SK-N-SH (cell line): ENCODE results near the gene GANAB. TPM values are rescaled to one million over a fixed set of nuclear protein-coding genes. Genes with fewer than 3 reads are reported as not detected.

ENCODE experiments used
- CTCF ChIA-PET: fragments of 300-600, 350-600 bp; formaldehyde crosslinking; extraction: SDS; loops from one replicate; lab custom pipeline; 2021; lab: Yijun Ruan, JAX
- POLR2A ChIA-PET: fragments of 350-600 bp; sonication (Branson Sonifier 250); formaldehyde crosslinking; extraction: SDS; loops from one replicate; lab custom pipeline; 2020; ENCODE audit warnings: antibody characterized with exemption, inconsistent platforms; lab: Yijun Ruan, JAX
- DNase-seq: peaks from one replicate; pipeline ENCODE4 v3.0.0; 2012
- H2AFZ ChIP-seq: fragments of 200-600 bp; sonication (generic); 2 replicates; pipeline ENCODE4 v1.8.1; 2016; ENCODE audit warnings: antibody characterized with exemption, mild to moderate bottlenecking, low read depth
- H3F3A ChIP-seq: fragments of 200-600 bp; sonication (generic); replicated peaks from 2 replicates; pipeline ENCODE3; 2016; ENCODE audit warnings: antibody characterized with exemption, mild to moderate bottlenecking; ENCODE audit not compliant: insufficient read depth
- H3K27ac ChIP-seq, 2 experiments: fragments of 200-500 bp in 1 of 2; fragments of 200-600 bp in 1 of 2; sonication (Bioruptor generic) in 1 of 2; sonication (generic), shearing (Covaris generic) in 1 of 2; 2 replicates each; pipeline versions ENCODE4 v1.5.1 to v1.6.1; 2014 to 2016; ENCODE audit warnings: low read depth in 2 of 2, inconsistent platforms in 1 of 2, low read length in 1 of 2, mild to moderate bottlenecking in 1 of 2, mixed read lengths in 1 of 2
- H3K27me3 ChIP-seq: fragments of 200-600 bp; sonication (generic), shearing (Covaris generic); 2 replicates; pipeline ENCODE4 v1.6.1; 2016; ENCODE audit warnings: mixed run types; ENCODE audit not compliant: insufficient read depth
- H3K36me3 ChIP-seq, 2 experiments: fragments of 200-500 bp in 1 of 2; fragments of 200-600 bp in 1 of 2; sonication (Bioruptor generic) in 1 of 2; sonication (generic) in 1 of 2; replicated peaks in 1 of 2; 2 replicates each; pipeline versions ENCODE3 to v1.5.1; 2014 to 2016; ENCODE audit warnings: low read length in 1 of 2, mild to moderate bottlenecking in 1 of 2; ENCODE audit not compliant: insufficient read depth in 2 of 2, control insufficient read depth in 1 of 2
- H3K4me1 ChIP-seq, 2 experiments: fragments of 200-500 bp in 1 of 2; fragments of 200-600 bp in 1 of 2; sonication (Bioruptor generic) in 1 of 2; sonication (generic), shearing (Covaris generic) in 1 of 2; 2 replicates each; pipeline versions ENCODE4 v1.5.1 to v1.6.1; 2014 to 2016; ENCODE audit warnings: low read depth in 1 of 2, low read length in 1 of 2, mixed run types in 1 of 2; ENCODE audit not compliant: insufficient read depth in 2 of 2, control insufficient read depth in 1 of 2
- H3K4me2 ChIP-seq: fragments of 200-600 bp; sonication (generic), shearing (Covaris generic); 2 replicates; pipeline ENCODE4 v1.6.1; 2017; ENCODE audit warnings: mixed run types
- H3K4me3 ChIP-seq, 2 experiments: fragments of 200-500 bp in 1 of 2; fragments of 200-600 bp in 1 of 2; sonication (Bioruptor generic) in 1 of 2; sonication (generic), shearing (Covaris generic) in 1 of 2; 2 replicates each; pipeline versions ENCODE4 v1.5.1 to v1.8.1; 2014 to 2016; ENCODE audit warnings: low read depth in 2 of 2, inconsistent platforms in 1 of 2, low read length in 1 of 2, mild to moderate bottlenecking in 1 of 2, mixed read lengths in 1 of 2, moderate library complexity in 1 of 2
- H3K79me2 ChIP-seq: fragments of 200-600 bp; sonication (generic); 2 replicates; pipeline ENCODE4 v1.8.1; 2017; ENCODE audit warnings: mild to moderate bottlenecking; ENCODE audit not compliant: insufficient read depth
- H3K9ac ChIP-seq: fragments of 200-600 bp; sonication (generic); 2 replicates; pipeline ENCODE4 v1.6.1; 2017; ENCODE audit warnings: mixed run types
- H3K9me2 ChIP-seq: fragments of 200-600 bp; sonication (generic); 2 replicates; pipeline ENCODE4 v1.6.1; 2017; ENCODE audit warnings: mixed run types
- H3K9me3 ChIP-seq: fragments of 200-600 bp; sonication (generic); 2 replicates; pipeline ENCODE4 v1.6.1; 2017; ENCODE audit warnings: mixed run types, mild to moderate bottlenecking, moderate library complexity
- H4K20me1 ChIP-seq: fragments of 200-600 bp; sonication (generic); 2 replicates; pipeline ENCODE4 v1.6.1; 2017; ENCODE audit warnings: mild to moderate bottlenecking, mixed run types; ENCODE audit not compliant: insufficient read depth
- EP300 ChIP-seq, 2 experiments: IDR thresholded peaks; 2 replicates each; pipeline versions ENCODE4 v1.4.0 to v1.6.1; 2012; ENCODE audit warnings: borderline replicate concordance in 1 of 2, low read depth in 1 of 2, low read length in 1 of 2
- FOXJ3 ChIP-seq: sonication (generic); formaldehyde crosslinking; IDR thresholded peaks from 2 replicates; pipeline ENCODE4 v1.5.1; 2020; ENCODE audit warnings: mild to moderate bottlenecking, missing genetic modification reagents
- FOXM1 ChIP-seq: IDR thresholded peaks from 2 replicates; pipeline ENCODE4 v1.4.0; 2012; ENCODE audit warnings: low read depth, mild to moderate bottlenecking
- GABPA ChIP-seq: IDR thresholded peaks from 2 replicates; pipeline ENCODE4 v1.4.0; 2012; ENCODE audit warnings: low read depth, mild to moderate bottlenecking
- JUND ChIP-seq: IDR thresholded peaks from 2 replicates; pipeline ENCODE4 v1.4.0; 2012
- MXI1 ChIP-seq: IDR thresholded peaks from 2 replicates; pipeline ENCODE4 v1.6.1; 2012; ENCODE audit warnings: mild to moderate bottlenecking, low read depth, low read length, improper control_type of control experiment
- NFIC ChIP-seq: IDR thresholded peaks from 2 replicates; pipeline ENCODE4 v1.4.0; 2012; ENCODE audit warnings: borderline replicate concordance
- NRF1 ChIP-seq: IDR thresholded peaks from 2 replicates; pipeline ENCODE4 v1.6.1; 2012; ENCODE audit warnings: low read depth, mild to moderate bottlenecking, low read length
- POLR2AphosphoS5 ChIP-seq: IDR thresholded peaks from 2 replicates; pipeline ENCODE4 v1.6.1; 2012; ENCODE audit warnings: low read depth, low read length
- RXRA ChIP-seq: IDR thresholded peaks from 2 replicates; pipeline ENCODE4 v1.4.0; 2012; ENCODE audit warnings: low read depth, mild to moderate bottlenecking, borderline replicate concordance
- SMC3 ChIP-seq: IDR thresholded peaks from 2 replicates; pipeline ENCODE4 v1.6.1; 2012; ENCODE audit warnings: low read depth, low read length, improper control_type of control experiment
- TAF1 ChIP-seq: IDR thresholded peaks from 2 replicates; pipeline ENCODE4 v1.6.1; 2012; ENCODE audit warnings: low read depth, mild to moderate bottlenecking, low read length, moderate library complexity, borderline replicate concordance
- TEAD4 ChIP-seq: IDR thresholded peaks from 2 replicates; pipeline ENCODE4 v1.4.0; 2012; ENCODE audit warnings: mild to moderate bottlenecking, borderline replicate concordance; ENCODE audit not compliant: insufficient read depth
- YY1 ChIP-seq: IDR thresholded peaks from 2 replicates; pipeline ENCODE4 v1.4.0; 2012; ENCODE audit warnings: low read depth, mild to moderate bottlenecking
- WGBS: methylation state at CpG from one replicate; pipeline ENCODE4 v1.1.6; 2017; ENCODE audit warnings: low lambda C conversion rate; 5-methylcytosine and 5-hydroxymethylcytosine counted together
- polyA plus RNA-seq, 3 experiments: library from polyadenylated mRNA; depleted of rRNA; stranded (reverse); fragments of >200 nt; gene quantifications; 2 replicates each; pipeline ENCODE4 v1.2.3, GENCODE V29; 2012
- TF ChIP-seq, protein P1 (sequence below): IDR thresholded peaks from 2 replicates; pipeline ENCODE4 v1.4.0; 2012; ENCODE audit warnings: low read depth, borderline replicate concordance
- TF ChIP-seq, protein P2 (sequence below): IDR thresholded peaks from 2 replicates; pipeline ENCODE4 v1.4.0; 2012; ENCODE audit warnings: low read depth, borderline replicate concordance

The GANAB gene
- polyA plus RNA-seq, 1 of the 3 experiments (the other 2 are of a cell fraction), result 275 TPM

DNA sequence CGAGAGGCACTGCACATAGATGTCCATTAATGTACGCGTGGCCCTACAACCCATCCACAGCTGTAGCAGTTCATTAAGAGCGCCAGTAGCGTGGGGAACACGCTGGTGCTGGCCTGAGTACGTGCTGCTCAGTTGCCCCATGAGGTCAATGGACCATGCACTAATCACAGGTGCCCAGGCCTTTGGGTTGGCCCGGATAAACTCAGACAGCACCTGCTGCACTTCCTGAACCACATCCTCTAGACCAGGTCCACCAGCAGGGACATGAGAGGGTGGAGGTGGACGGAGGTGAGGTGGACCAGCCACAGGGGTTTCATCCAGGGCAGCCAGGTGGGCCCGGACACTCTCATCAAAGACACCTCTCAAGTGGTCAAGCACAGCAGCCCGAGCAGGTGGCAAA lies 3.1 kb upstream of the GANAB start:
- ChIA-PET POLR2A (interaction anchor here (7.3 kb wide), 1 partner anchor 15 kb away, joined by 52 read pairs; the partner anchor contains the start of genes C11orf98 and CSKMT), CTCF (interaction anchor here (0.8 to 2.4 kb wide), 2 partner anchors 55 to 58 kb away, joined by 4 to 10 read pairs; partner anchors contain the start of gene TUT1)
- H3K4me1 ChIP-seq, result peaks cover 7 to 13% of the 10 kb centered on the region in 2 experiments; a peak in 2 of 4 replicates
- H3K4me3 ChIP-seq, result no peak overlapping the region
- H3F3A ChIP-seq, result peaks cover 5% of the 10 kb centered on the region
- H3K27me3 ChIP-seq, result no peaks in the 10 kb centered on the region
- WGBS, result 97% methylated on average over 10 of the region's 11 CpGs
- H3K9ac ChIP-seq, result no peak overlapping the region
- no peaks in the 10 kb centered on the region for H3K9me2 ChIP-seq
- no peak overlapping the region for H3K4me2 ChIP-seq
- peaks cover 49% of the 10 kb centered on the region for H3K79me2 ChIP-seq
- peaks cover 7 to 16% of the 10 kb centered on the region in 2 experiments for H3K36me3 ChIP-seq
- TF ChIP-seq NFIC (no peak), GABPA (no peak), FOXM1 (no peak), TEAD4 (no peak), JUND (no peak), POLR2AphosphoS5 (no peak), MXI1 (no peak), FOXJ3 (no peak)
- TF ChIP-seq, protein P1, sequence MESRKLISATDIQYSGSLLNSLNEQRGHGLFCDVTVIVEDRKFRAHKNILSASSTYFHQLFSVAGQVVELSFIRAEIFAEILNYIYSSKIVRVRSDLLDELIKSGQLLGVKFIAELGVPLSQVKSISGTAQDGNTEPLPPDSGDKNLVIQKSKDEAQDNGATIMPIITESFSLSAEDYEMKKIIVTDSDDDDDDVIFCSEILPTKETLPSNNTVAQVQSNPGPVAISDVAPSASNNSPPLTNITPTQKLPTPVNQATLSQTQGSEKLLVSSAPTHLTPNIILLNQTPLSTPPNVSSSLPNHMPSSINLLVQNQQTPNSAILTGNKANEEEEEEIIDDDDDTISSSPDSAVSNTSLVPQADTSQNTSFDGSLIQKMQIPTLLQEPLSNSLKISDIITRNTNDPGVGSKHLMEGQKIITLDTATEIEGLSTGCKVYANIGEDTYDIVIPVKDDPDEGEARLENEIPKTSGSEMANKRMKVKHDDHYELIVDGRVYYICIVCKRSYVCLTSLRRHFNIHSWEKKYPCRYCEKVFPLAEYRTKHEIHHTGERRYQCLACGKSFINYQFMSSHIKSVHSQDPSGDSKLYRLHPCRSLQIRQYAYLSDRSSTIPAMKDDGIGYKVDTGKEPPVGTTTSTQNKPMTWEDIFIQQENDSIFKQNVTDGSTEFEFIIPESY, result no peak
- 0 out of 2 replicates have a peak, but pooled peaks cover 5% of the 10 kb centered on the region for H4K20me1 ChIP-seq
- H3K9me3 ChIP-seq, result no peaks in the 10 kb centered on the region
- no peak for DNase-seq
- H2AFZ ChIP-seq, result no peak overlapping the region
- H3K27ac ChIP-seq, result no peak overlapping the region

DNA sequence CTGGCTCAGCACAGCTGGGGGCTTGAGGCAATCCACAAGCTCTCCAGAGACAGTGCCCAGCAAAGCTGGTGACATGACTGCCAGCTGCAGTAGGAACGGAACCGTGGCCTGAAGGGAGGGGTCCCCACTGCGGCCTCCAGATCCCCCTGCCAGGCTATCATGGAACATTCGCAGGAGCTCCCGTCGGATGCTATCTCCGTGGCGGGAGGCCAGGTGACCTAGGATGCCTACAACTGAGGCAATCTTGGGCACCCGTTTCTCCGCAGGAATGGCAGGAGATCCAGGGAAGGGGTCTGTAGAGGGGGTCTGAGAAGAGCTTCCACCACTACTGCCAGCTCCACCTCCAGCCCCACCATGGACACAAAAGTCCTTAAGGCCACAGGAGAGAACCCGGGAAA lies 2.6 kb upstream of the GANAB start:
- POLR2A ChIA-PET, result interaction anchor here (0.7 to 7.3 kb wide), 2 partner anchors 15 to 192 kb away, joined by 3 to 52 read pairs; partner anchors contain the start of genes C11orf98 and CSKMT
- peaks cover 7 to 13% of the 10 kb centered on the region in 2 experiments; a peak in 2 of 4 replicates for H3K4me1 ChIP-seq
- CTCF ChIA-PET, result interaction anchor here (0.8 to 2.4 kb wide), 6 partner anchors 37 to 232 kb away, joined by 3 to 10 read pairs (median 4); partner anchors contain the start of genes SLC3A2 and TUT1
- H3K4me3 ChIP-seq, result no peak overlapping the region
- H3K27ac ChIP-seq, result no peak overlapping the region
- TF ChIP-seq JUND (no peak), EP300 (IDR thresholded peaks at IDR 0.05; ENCODE audit: borderline replicate concordance in 1 of 2, low read depth in 1 of 2, low read length in 1 of 2) (no peak), NRF1 (no peak), TAF1 (no peak), RXRA (no peak), SMC3 (no peak), YY1 (no peak)
- TF ChIP-seq, protein P2, sequence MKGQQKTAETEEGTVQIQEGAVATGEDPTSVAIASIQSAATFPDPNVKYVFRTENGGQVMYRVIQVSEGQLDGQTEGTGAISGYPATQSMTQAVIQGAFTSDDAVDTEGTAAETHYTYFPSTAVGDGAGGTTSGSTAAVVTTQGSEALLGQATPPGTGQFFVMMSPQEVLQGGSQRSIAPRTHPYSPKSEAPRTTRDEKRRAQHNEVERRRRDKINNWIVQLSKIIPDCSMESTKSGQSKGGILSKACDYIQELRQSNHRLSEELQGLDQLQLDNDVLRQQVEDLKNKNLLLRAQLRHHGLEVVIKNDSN, result no peak
- no peak overlapping the region for H3K4me2 ChIP-seq
- H3K9me2 ChIP-seq, result no peaks in the 10 kb centered on the region
- H4K20me1 ChIP-seq, result 0 out of 2 replicates have a peak, but pooled peaks cover 5% of the 10 kb centered on the region
- 84% methylated on average over 2 of the region's 11 CpGs for WGBS
- no peak for DNase-seq
- peaks cover 5% of the 10 kb centered on the region for H3F3A ChIP-seq
- H2AFZ ChIP-seq, result no peak overlapping the region
- no peaks in the 10 kb centered on the region for H3K9me3 ChIP-seq
- peaks cover 11 to 16% of the 10 kb centered on the region in 2 experiments for H3K36me3 ChIP-seq
- H3K27me3 ChIP-seq, result no peaks in the 10 kb centered on the region
- H3K9ac ChIP-seq, result no peak overlapping the region
- peaks cover 55% of the 10 kb centered on the region for H3K79me2 ChIP-seq
